Prostate gland (tissue), 2 donors: ENCODE measurements around the gene PCDH9.

ENCODE experiments used
- CTCF ChIP-seq, 4 experiments: fragments of 200-600 bp in 2 of 4; fragments of 450-650 bp in 2 of 4; sonication (generic) in 2 of 4; IDR thresholded peaks; 1 replicate in 3 of 4; 2 replicates in 1 of 4; pipeline ENCODE4 v1.5.1; 2016 to 2019; ENCODE audit warnings: antibody characterized with exemption in 4 of 4, mild to moderate bottlenecking in 2 of 4, moderate library complexity in 2 of 4
- POLR2A ChIP-seq: fragments of 450-650 bp; IDR thresholded peaks from one replicate; pipeline ENCODE4 v1.6.1; 2016; ENCODE audit warnings: antibody characterized with exemption, mild to moderate bottlenecking
- POLR2AphosphoS5 ChIP-seq: sonication (generic); formaldehyde crosslinking; IDR thresholded peaks from one replicate; pipeline ENCODE4 v1.6.1; 2017; ENCODE audit warnings: antibody characterized with exemption

GRCh38 chr13:66704110-66704509 lies 526.0 kb downstream of the PCDH9 start:
- TF ChIP-seq CTCF (IDR thresholded peaks at IDR 0.05): no peak
- TF ChIP-seq POLR2AphosphoS5: no peak
- no peak for TF ChIP-seq POLR2A
